ENCODE results near the gene B4GALT1.
"Not testable (repeated sequence)": the region's sequence is repeated elsewhere in the genome, so short reads cannot be mapped to it uniquely, and the experiment has no call there.

The B4GALT1 gene

GRCh38 chr9:33172256-33173238 is 5.4 kb upstream of the B4GALT1 start:
- H3K27ac Mint-ChIP-seq: peak overlapping the region; percentile 22
- H3K27me3 Mint-ChIP-seq (ENCODE audit: low read depth): peaks cover 4% of the 10 kb centered on the region
- H3K4me3 Mint-ChIP-seq: no peak overlapping the region
- no peaks in the 10 kb centered on the region for H3K9me3 Mint-ChIP-seq
- H3K36me3 Mint-ChIP-seq (ENCODE audit: low read depth): peaks cover 3% of the 10 kb centered on the region
- H3K4me1 Mint-ChIP-seq (ENCODE audit: low read depth): peaks cover 21% of the 10 kb centered on the region

DNA sequence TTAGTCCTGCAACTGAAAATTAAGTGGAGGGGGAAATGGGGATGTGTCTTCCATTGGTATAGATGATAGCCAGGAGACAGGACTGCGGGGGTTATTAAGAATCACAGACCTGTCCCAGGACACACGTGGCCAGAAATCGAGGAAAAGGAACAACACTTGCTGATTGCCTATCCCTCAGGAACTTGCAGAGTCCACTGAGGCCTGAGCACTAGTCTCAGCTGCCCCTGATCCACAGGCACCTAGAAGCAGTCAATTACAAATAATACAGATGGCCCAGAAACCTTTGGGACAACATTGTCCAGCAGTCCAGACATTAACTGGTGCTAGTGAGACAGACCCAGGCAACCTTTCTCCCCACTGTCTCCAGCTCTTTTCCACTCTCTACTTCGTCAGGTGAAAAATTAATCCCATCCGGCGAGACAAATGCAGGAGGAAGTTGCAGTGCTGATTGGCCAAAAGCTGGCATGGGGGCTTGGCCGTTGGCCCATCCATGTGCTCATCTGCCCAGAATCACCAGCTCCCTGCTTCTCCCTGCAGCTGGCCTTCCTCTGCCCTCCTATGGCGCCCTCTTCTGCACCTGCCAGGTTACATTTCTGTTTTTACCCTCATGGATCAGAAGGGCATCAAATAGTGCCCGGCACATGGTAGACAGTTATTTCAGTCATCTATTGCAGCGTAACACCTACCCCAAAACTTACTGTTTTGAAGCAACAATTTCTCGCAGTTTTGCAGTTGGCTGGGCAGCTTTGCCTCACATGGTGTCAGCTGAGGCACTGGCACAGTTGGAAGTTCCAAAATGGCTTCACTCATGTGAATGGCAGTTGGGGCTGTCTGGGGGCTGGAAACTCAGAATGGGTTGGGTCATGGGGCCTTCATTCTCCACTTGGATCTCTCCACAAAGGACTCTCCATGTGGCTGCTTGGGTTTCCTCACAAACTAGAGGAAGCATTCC is 3.6 kb upstream of the B4GALT1 start:
- Mint-ChIP-seq H3K27ac (peak overlapping the region; percentile 24), H3K4me1 (ENCODE audit: low read depth) (peaks cover 26% of the 10 kb centered on the region), H3K27me3 (ENCODE audit: low read depth) (peaks cover 4% of the 10 kb centered on the region), H3K4me3 (no peak overlapping the region), H3K36me3 (ENCODE audit: low read depth) (peaks cover 6% of the 10 kb centered on the region), H3K9me3 (no peaks in the 10 kb centered on the region)

GRCh38 chr9:33168941-33169544 is 1.9 kb upstream of the B4GALT1 start:
- peaks cover 40% of the 10 kb centered on the region for H3K4me1 Mint-ChIP-seq (ENCODE audit: low read depth)
- no peaks in the 10 kb centered on the region for H3K9me3 Mint-ChIP-seq
- H3K27me3 Mint-ChIP-seq (ENCODE audit: low read depth): peaks cover 4% of the 10 kb centered on the region
- H3K36me3 Mint-ChIP-seq (ENCODE audit: low read depth): peaks cover 17% of the 10 kb centered on the region
- H3K4me3 Mint-ChIP-seq: peak overlapping the region; percentile 90
- H3K27ac Mint-ChIP-seq: peak overlapping the region; percentile 99

DNA sequence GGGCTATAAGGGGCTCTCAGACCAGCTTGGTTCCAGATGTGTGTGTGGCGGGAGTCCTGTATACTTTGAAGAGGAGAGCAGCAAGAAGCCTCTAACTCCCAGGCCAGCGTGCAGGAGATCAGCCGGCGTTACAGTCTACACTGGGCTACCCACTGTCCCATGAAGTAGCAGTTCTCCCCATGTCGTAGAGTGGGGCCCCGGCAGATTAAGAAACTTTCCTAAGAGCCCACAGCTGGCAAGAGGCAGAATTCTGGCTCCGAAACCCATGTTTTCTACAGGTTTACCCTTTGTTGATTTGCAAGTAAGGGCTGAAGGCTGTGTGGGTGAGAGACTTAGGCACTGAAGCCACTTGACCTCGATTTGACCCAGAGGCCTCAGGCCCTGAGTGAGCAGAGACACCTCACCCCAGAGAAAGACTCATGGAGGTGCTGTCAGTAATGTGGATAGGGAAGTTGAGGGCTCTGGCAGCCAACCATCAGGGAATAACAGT is 881 bp upstream of the B4GALT1 start:
- Mint-ChIP-seq H3K9me3 (no peaks in the 10 kb centered on the region), H3K27me3 (ENCODE audit: low read depth) (no peaks in the 10 kb centered on the region), H3K27ac (peak overlapping the region; percentile 99), H3K4me3 (peak overlapping the region; percentile 90), H3K36me3 (ENCODE audit: low read depth) (peaks cover 17% of the 10 kb centered on the region), H3K4me1 (ENCODE audit: low read depth) (peaks cover 48% of the 10 kb centered on the region)

DNA sequence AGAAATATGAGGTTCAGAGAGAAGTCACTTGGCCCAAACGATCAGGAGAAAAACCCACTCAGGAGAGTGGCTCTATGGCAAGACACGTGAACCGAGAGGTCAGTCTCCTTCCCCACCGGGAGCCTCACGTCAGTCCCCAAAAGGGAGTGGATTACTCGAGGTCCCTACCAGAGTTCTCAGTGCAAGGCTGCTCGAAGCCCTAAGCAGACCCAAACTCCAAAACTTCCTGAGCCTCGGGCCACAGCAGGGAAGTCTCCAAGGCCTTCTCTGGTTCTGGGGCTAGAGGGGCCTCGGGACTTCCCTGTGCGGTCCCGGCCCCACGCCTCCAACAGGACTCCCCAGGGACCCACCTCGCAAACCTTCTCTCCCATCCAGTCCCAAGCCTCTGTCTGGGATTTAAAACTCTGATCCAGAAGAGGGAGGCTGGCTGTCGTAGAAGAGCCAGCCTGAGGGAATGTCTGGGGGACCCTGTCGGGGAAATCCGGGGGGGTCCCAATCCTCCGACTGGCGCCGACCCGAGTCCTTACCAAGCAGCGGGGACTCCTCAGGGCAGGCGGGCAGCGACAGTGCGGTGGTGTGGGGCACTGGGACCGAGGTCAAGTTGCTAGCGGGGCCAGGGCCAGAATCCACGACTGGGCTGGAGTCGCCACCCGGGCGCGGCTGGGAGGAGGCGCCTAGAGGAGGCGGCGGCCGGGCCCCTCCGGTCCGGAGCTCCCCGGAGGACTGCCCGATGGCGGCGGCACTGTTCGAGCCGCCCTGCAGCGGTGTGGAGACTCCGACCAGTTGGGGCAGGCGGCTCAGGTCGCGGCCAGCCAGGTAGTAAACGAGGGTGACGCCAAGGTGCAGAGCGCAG is 679 bp downstream of the B4GALT1 start:
- H3K27ac Mint-ChIP-seq: peak overlapping the region; percentile 91
- H3K36me3 Mint-ChIP-seq (ENCODE audit: low read depth): peaks cover 17% of the 10 kb centered on the region
- peak overlapping the region; percentile 94 for H3K4me3 Mint-ChIP-seq
- no peaks in the 10 kb centered on the region for H3K9me3 Mint-ChIP-seq
- no peaks in the 10 kb centered on the region for H3K27me3 Mint-ChIP-seq (ENCODE audit: low read depth)
- peaks cover 62% of the 10 kb centered on the region for H3K4me1 Mint-ChIP-seq (ENCODE audit: low read depth)

DNA sequence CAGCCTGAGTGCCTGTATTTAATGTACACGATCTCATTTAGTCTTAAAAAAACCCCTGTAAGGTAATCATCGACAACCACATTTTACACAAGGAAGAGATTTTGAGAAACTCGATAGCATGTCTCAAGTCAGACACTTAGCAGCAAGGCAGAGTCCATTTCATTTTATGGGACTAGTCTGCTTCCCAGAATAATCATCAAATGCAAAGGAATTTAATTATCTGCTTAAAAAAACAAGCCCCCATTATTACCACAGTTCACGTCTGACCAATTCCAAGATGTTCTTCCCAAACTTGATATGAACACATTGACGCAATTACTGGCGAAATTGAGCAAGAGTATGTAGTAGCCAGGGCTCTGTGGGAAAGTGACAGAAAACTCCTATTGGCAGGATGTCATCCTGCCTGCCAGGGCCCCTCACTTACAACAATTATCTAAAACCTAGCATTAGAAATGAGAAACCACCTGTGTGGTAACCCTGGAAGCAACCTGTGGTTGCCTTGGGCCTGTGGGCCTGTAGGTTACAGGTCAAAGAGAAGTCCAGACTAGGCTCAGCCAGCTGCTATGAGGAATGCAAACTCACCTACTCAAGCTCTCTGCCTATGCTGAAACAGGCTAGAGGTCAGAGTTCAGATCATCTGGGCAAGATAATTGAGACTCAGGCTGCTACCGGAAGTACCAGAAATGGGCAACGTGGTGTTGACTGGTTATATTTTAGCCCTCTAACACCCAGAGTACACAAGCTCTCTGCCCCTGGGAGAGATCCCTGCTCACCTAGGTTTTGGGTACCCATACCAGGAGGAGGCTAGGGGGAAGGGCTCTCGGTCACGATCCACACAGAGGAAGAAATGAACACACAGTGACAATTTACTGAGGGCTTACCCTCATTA is 1.6 kb downstream of the B4GALT1 start:
- H3K27ac Mint-ChIP-seq: peak overlapping the region; percentile 91
- H3K4me1 Mint-ChIP-seq (ENCODE audit: low read depth): peaks cover 65% of the 10 kb centered on the region
- peaks cover 19% of the 10 kb centered on the region for H3K36me3 Mint-ChIP-seq (ENCODE audit: low read depth)
- H3K27me3 Mint-ChIP-seq (ENCODE audit: low read depth): no peaks in the 10 kb centered on the region
- H3K9me3 Mint-ChIP-seq: no peaks in the 10 kb centered on the region
- H3K4me3 Mint-ChIP-seq: peak overlapping the region; percentile 94

DNA sequence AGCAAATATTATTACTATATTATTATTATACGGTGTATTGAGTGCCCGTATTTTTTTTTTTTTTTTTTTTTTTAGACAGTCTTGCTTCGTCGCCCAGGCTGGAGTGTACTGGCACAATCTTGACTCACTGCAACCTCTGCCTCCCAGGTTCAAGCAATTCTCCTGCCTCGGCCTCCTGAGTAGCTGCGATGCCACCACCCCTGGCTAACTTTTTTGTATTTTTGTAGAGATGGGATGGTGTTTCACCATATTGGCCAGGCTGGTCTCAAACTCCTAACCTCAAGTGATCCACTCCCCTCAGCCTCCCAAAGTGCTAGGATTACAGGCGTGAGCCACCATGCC is 2.2 kb downstream of the B4GALT1 start:
- Mint-ChIP-seq H3K36me3 (ENCODE audit: low read depth) (peaks cover 19% of the 10 kb centered on the region), H3K4me3 (peak overlapping the region; percentile 94), H3K27ac (peak overlapping the region; percentile 91), H3K4me1 (ENCODE audit: low read depth) (peaks cover 68% of the 10 kb centered on the region)
- not testable (repeated sequence) for H3K27me3 Mint-ChIP-seq (ENCODE audit: low read depth); H3K9me3 Mint-ChIP-seq

DNA sequence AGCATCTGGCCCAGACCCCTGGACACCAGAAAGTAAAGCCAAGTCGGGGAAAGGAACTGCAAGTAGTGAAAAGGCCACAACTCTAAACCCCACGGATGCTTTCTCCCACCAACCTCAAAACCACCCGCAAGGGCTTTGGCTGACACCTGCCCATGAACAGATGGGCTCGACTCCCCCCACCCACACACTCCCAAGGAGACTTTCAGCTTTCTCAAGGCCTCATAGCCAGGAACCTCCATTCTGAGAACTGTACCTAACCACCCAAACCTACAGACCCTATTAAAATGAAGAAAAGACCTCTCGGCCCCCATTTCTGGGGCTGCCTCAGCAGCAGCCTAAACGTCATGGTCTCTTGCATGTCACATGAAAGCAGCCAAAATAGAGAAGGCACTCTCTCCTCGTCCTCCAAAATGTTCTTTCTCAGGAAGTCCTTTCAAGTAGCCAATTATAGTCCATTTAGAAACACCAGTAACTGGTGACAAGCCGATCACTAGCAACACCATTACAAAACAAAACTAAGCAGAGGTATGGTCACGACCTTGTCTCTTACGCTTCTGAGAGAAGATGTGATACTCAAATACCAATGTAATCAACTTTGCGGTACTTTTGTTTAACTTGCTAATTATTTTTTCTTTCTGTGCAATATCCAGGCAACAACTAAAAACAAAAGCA is 2.9 kb downstream of the B4GALT1 start:
- peaks cover 74% of the 10 kb centered on the region for H3K4me1 Mint-ChIP-seq (ENCODE audit: low read depth)
- H3K27ac Mint-ChIP-seq: peak overlapping the region; percentile 71
- no peaks in the 10 kb centered on the region for H3K9me3 Mint-ChIP-seq
- H3K4me3 Mint-ChIP-seq: peak overlapping the region; percentile 72
- no peaks in the 10 kb centered on the region for H3K27me3 Mint-ChIP-seq (ENCODE audit: low read depth)
- H3K36me3 Mint-ChIP-seq (ENCODE audit: low read depth): peaks cover 19% of the 10 kb centered on the region

DNA sequence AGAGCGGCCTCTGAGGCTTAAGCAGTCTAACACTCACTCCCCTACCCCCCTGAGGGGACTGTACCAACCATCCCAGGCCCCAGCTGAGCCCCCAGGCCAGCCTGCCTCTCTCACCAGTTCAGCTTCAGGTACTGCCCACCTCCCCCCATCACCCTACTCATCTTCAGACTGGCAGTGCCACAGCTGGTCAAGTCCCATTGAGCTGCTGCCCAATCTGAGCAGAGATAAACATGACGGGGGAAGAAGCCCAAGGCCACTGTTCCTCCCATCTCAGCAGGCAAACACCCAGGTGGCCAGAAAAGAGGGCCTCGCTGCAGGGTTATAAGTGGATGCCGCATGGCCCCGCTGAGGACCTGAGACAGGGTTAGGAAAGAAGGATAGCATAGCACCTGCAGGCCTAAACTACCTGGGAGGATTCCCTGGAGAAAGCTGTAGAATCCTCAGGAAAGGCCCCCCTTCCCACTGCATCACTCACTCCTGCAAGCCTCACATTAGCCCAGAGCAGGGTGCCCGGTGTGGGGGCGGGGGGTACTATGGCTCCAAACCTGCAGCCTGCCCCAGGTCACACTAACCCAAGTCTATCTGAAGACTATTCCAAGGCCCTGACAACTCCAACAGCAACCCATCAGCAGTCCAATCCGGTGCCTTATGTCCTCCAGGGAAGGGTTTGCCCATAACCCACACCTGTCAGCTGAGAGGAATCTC is 3.6 kb downstream of the B4GALT1 start:
- Mint-ChIP-seq H3K9me3 (no peaks in the 10 kb centered on the region), H3K36me3 (ENCODE audit: low read depth) (peaks cover 16% of the 10 kb centered on the region), H3K27me3 (ENCODE audit: low read depth) (no peaks in the 10 kb centered on the region), H3K27ac (peak overlapping the region; percentile 71), H3K4me1 (ENCODE audit: low read depth) (peaks cover 75% of the 10 kb centered on the region), H3K4me3 (peak overlapping the region; percentile 72)

- Mint-ChIP-seq H3K27ac (peak overlapping the region; percentile 65), H3K9me3 (no peaks in the 10 kb centered on the region), H3K4me1 (ENCODE audit: low read depth) (peaks cover 75% of the 10 kb centered on the region), H3K36me3 (ENCODE audit: low read depth) (peaks cover 16% of the 10 kb centered on the region), H3K27me3 (ENCODE audit: low read depth) (no peaks in the 10 kb centered on the region), H3K4me3 (no peak overlapping the region)
These were observed 4.3 kb downstream of the B4GALT1 start for GRCh38 chr9:33162721-33163311.

GRCh38 chr9:33161589-33162132 is 5.5 kb downstream of the B4GALT1 start:
- H3K4me3 Mint-ChIP-seq: peak overlapping the region; percentile 1
- no peaks in the 10 kb centered on the region for H3K27me3 Mint-ChIP-seq (ENCODE audit: low read depth)
- peaks cover 16% of the 10 kb centered on the region for H3K36me3 Mint-ChIP-seq (ENCODE audit: low read depth)
- peaks cover 80% of the 10 kb centered on the region for H3K4me1 Mint-ChIP-seq (ENCODE audit: low read depth)
- H3K9me3 Mint-ChIP-seq: no peaks in the 10 kb centered on the region
- H3K27ac Mint-ChIP-seq: peak overlapping the region; percentile 97
